ENCODE results near the gene GPR183.

The GPR183 gene

DNA sequence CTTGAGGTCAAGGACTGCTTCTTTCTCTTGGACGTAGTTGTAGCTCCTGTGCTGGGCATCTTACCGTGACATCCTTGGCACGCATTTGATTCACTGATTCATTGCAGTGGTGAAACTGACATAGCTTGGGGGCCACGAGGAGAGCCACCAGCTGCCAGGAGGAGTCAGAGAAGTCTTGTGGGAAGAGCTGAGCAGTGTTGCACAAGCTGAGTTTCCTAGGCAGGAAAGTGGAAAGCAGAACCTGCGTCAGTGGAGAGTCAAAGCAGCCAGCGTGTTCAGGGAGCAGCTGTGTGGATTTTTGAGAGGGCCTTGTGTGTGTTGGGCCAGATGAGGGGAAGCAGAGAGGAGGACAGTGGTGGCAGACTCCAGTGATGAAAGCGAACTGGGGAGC is 5.3 kb upstream of the GPR183 start:
- DNase-seq (ENCODE audit: low spot score), result no peak

DNA sequence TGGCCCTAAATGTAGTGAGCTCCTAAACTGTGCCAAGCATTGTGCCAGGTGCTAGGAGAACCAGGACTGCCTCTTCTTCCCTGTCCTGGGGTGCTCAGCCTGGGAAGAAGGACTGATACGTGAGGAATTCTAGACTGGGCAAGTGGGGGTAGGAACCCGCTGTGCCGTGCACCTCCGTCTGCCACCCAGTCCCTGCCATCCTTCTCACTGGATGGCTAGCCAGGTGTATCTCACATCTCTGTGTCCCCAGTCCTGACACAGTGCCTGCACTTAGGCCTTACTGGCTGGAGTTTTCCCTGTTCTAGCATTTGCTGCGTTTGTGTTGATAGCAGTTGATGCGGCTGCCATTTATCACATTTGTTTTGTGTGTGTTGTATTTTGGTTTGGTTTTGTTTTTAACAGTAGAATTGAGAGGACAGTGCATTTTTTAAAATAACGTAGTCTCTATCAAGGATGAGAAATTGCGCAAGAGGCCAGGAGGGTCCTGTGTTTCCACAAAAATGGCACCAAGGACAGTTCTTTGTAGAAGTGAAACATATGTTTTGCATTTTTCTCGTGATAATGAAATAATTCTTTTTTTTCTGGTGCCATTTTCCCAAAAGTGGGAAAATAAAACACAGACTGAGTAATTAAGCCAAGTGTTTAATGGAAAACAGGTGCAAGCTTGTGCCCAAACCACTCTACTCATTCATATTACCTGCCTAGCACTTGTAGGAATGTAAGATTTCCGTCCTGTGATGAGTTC is 4.7 kb upstream of the GPR183 start:
- DNase-seq (ENCODE audit: low spot score), result no peak

DNA sequence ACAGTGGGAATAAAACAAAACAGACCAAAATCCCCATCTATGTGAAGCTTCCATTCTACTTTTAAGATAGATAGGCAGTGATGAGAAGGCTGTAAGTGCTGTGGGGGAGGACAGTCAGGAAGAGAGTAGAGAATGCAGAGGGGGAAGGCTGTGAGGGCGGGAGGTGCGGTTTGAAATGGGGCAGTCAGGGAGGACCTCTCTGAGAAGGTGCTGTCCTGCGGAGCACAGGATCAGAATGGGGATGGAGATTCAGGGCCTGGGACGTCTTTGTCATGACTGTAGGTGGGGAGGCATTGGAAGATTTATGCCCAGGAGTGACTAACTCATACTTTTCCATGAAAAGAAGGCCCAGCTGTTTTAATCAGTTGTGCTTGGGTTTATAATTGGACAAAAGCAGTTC is 3.9 kb upstream of the GPR183 start:
- no peak for DNase-seq (ENCODE audit: low spot score)

DNA sequence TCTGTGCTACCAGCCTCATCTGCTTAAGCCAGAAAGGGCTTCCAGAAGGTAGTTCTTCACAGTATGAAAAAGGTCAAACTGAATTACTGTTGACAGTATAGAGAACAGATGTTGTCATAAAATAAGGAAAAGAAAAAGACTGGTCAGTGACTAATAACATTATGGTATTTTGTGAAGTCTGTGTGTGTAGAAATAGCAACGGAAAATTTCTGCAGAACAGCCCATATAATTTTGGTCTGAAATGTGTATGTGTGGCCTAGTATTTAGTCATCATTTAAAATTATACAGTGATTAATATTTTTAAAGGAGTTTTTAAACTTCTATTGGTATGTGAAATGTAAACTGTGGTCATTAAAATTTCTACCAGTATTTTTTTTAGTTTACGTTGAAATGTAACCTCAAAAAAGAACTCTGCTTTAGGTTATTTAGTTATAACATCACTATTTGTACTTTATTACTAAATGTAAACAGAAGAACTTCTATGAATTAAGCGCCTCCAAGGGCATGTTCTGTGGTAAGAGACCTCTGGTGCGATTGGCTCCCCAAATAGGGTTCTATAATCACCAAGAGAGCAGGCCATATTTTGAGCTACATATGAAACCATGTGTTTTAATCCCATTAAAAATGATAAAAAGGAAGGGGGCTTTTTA is 3.3 kb upstream of the GPR183 start:
- no peak for DNase-seq (ENCODE audit: low spot score)

DNA sequence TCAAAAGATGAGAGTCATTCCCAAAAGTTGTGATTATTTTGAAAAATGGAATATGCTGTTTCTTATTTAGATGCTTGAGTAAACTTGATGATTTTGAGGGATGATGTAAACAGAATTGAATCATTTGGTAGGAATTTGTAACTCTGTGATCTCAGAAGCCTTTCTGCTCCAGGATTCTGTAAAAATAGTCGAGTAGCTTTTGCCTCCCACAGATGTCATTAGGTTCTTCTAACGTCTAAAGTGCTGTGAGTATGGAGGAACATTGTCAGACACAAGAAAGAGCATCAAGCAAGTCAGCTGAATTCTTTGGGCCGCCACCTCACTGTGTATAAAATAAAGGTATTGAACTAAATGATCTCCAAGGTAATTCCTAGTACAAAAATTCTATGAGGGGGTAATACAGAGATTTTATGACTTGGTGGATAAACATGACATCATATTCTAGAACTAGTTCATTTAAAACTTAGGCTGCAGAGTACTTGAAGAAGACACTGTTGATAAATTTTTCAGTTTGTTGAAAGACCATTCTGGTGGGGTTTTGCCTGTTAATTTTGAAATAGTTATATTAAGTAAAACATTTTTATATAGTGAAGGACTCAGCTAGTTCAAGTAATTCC is 1.4 kb upstream of the GPR183 start:
- DNase-seq (ENCODE audit: low spot score), result no peak

DNA sequence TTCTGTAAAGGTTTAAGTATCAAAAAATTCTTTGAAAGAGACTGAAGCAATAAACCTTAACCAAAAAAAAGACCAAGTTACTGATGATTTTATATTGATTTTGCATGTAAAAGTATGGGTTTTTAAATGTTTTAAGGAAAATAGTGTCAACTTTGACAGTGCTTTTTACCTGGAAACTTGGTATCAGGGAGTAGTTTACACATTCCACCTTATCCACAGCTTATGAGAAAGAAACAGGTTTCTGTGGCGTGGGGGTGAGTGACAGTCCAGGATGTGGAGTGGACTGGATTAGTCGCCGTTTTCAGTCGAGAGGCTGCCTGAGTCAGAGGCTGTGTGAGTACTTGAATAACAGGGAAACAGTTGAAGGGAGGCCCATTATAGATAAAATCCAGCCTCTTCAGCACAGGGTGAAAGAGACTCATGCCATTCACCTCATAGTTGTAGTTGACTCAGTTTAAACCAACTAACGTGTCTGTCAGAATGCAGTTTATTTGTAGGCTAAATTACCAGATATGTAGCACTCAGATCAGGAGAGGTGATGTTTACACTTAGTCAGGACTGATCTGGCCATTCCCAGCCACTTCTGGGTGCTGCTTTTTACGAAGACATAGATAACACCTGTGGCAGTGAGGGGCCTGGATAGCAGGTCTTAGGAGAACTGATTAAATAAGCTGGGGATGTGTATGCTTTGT is 595 bp upstream of the GPR183 start:
- peak; percentile 82 for DNase-seq (ENCODE audit: low spot score)

DNA sequence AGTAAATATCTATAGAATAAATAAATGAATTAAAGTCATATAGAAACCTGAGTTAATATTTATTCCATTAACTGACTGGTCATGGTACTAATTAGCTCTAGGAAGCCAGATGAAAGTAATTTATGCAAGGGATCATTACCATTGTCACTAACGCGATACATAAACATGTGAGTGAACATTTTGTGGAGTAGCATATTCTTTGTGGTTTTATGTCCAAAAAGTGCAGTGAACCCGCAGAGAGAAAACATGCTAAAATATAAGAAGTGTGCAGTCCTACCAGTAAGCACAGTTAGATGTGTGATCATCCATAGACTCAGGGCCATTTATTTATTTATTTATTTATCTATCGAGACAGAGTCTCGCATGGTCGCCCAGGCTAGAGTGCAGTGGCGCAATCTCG is 1.6 kb downstream of the GPR183 start:
- DNase-seq (ENCODE audit: low spot score), result no peak

DNA sequence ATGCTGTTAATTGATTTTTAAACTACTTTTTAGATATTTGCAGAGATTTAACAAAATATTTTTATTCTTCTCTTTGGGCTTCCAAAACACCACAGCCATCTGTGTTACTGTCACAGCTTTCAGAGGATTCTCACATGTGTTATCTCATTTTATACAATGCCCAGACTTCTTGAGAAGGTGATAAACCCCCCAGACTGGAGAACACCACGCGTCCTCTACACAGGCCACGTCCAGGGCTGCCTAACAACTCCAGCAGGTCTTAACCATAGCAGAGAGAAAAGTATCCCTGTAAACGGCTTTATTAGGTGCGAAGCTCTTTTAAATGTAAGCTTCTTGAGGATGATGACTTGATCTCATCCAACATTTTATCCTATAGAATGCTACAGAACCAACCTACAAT is 2.0 kb downstream of the GPR183 start:
- DNase-seq (ENCODE audit: low spot score), result no peak

DNA sequence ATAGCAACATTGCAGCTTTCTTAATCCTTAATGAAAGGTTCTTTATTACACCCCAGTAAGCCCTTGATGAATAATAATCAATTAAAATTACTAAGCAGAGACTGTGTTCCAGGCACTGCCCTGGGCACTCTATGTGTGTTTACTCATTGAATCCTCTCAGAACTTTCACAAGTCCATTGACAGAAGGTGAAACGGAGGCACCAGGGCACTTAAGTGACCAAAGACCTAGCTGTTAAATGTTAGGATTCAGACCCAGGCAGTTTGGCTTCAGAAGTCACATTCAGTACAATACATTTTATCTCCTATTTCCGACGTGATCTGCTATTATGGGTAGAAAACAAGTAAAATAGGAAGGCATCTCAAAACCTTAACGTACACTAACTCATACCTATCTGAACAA is 2.7 kb downstream of the GPR183 start:
- DNase-seq (ENCODE audit: low spot score), result no peak

DNA sequence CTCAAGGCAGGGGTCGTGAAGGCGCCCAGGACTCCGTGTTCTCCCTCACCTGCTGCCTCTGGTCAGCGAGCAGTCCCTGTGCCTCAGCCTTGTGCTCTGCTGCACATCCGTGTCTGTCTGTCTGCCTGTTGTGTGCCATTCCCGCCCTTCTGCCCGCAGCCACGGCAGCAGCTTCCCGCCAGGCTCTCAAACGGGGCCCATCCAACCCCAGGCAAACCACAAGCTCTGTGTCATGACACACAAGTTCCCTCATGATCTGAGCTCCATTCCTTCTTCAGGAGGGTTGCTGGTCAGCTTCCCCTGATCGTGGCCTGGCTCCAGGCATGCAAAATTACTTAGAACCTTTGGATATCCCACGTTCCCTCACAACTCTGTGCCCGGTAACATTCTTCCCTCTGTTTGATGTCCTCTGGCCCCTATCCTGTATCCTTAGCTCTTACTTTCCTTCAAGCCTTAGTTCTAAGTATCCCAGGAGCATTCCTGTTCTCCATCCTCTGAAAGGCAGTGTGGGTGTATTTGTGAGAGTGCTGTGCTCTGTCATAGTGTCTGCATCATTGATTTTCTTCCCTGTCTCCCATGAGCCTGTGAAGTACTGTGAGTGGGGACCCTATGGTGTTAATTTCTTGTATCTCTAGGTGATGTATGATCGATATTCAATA is 3.2 kb downstream of the GPR183 start:
- peak; percentile 66 for DNase-seq (ENCODE audit: low spot score)

DNA sequence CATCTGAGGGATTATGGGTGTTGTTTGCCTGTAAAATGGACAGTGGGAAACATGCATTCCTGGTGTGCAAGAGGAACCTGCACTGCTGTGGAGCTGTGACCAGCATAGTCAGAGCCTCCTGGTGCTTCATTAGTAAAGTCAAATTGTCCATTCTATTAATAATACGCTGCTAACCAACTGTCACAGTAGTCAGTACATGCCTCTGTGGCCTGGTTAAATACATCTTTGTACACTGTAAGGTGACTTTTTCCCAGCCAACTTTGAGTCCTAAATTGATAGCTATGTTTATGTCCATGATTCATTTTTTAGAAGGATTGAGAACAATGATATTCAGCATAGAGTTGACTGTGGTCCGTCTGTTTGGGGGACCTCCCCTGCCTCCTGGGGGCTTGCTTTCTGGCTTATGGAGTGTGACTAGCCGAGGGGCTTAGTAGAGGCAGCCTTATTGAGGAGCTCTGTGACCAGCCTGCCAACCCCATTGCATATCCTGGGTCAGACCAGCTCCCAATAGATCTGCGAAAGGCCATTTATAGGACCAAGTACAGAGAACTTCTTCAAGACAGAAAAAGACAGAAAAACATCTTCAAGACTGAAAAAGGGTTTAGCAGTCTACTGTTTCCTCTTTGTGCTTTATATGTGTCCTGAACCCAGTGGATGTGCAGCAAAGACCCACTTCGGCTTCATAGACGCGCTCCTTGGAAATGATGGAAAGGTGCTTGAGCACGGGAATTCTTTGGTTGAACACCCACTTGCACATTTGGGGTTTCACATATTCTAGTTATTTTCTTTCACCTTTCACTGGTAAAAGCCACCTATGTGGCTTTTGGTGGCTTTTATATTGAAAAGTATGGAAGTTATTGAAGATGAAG is 4.3 kb downstream of the GPR183 start:
- no peak for DNase-seq (ENCODE audit: low spot score)

DNA sequence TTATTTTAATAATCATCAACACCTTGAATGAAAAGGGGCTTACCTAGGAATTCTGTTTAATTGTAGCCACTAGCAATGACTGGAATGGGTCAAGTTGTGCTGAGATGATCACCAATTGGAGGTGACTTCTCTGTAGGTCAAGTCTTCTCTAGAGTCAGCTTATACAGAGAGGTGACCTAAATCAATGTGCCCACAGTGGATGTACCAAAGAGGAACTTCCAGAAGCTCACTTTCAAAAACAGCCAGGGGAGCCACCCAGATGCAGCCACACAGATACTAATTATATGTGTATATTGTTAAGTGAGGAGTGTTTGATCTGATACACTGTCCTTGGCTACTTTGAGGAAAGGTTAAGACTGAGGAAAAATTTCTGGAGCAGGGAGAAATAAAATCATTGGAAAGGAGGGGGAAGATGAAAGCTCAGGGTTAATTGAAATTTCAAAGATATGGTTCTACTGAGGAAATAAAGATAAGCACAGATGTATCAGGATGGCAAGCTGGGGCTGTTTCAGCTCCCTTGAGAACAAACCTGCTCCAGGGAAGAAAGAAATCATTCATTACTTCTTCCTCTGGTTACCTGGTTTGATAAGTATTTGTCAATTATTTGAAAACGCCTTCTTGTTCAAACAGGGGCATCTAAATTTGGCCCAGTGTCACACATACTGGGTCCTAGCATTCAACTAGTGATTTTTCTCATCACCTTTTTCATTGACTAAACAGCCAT is 5.1 kb downstream of the GPR183 start:
- no peak for DNase-seq (ENCODE audit: low spot score)

DNA sequence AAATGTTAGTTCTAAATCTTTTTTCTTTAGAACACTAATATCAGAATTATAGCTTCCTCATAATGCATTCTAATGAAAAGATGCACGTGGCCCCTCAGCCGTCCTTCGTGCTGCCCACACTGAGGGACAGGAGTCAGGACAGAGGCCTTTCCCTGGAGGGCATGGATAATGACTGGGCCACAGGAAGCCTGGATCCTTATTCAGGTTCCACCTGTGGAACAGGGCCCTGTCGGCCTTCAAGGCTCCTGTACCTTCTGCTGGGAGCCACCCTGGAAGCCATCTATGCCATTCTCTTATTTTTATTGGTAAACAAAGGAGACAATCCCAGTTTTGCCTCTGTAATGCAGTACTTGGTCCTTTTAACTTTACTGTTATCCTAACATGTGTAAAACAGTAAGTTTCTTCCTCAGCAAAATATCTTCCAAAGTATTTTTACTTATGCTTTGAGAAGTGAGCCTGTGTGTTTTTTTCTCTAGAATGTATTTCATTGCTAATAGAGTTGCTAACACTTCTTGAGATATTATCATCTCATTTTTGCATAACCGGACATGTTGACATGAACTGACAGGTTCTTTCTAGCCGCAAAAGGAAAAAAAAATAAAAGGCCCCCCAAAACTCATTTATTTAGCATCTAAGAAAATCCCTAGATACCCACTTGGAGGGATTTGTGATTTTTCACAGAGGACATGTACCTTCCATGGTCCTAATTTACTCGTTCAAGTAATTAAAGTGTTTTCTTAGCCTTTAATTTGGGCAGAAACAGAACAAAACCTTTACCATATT is 6.0 kb downstream of the GPR183 start:
- DNase-seq (ENCODE audit: low spot score), result no peak

DNA sequence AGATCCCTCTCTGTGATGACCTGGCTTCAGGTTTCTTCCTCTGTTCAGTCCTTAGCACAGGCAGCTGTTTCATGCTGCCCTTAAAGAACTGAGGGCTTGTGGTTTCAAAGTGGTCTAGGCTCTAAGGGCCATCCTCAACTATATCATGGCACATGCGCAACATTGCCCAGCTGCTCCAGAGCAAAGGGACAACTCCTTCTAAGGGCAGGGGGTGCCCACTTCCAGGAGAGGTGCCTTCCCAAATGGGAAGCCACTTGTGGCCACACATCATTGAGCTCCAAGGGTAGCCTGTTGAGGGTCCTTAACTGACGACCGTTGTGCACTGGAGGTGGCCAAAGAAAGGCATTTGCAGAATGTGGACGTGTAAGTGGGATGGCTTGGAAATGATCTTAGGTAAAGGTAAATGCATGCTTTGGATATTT is 7.3 kb downstream of the GPR183 start:
- DNase-seq (ENCODE audit: low spot score), result no peak

DNA sequence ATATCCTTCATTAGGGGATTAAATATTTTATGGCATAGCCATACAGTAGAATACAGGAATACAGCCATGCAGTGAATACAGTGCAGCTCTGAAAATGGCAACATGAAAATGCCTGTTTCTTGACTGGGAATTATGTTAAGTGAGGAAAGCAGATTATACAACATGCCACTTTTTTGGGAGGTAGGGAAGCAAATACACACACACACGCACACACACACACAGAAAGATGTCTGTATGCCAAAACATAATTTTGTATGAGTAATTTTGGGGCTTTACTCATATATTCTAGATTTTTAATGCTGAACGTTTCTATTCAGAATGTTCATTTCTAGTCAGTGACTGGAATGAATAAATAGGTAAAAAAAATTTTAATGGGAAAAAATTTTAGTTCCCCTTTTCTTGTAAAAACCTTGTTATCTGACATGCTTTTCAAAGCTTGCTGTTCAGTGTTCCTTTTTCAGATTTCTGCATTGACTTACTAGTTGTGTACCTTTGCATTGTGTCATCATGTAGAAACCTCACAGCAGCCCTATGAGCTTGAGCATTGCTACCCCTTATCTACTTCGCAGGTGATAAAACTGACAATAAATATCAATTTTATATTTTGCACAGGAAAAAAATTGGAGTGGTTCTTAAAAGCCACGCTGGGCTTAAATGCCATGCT is 7.8 kb downstream of the GPR183 start:
- no peak for DNase-seq (ENCODE audit: low spot score)

DNA sequence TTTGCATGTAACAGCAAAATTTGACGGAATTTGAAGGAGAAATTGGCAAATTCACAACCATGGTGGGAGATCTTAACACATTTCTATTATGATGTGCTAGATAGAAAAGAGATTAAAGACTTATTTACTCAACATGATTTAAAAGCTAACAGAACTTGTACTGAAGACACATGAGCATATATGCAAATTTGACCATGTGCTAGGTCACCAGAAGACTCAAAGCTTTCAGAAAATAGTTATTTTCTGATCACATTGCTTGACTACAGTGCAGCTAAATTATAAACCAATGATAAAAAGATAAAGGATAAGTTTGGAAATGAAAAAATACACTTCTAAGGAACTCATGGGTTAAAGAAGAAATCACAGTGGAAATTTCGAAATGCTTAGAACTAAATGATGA is 9.1 kb downstream of the GPR183 start:
- no peak for DNase-seq (ENCODE audit: low spot score)

DNA sequence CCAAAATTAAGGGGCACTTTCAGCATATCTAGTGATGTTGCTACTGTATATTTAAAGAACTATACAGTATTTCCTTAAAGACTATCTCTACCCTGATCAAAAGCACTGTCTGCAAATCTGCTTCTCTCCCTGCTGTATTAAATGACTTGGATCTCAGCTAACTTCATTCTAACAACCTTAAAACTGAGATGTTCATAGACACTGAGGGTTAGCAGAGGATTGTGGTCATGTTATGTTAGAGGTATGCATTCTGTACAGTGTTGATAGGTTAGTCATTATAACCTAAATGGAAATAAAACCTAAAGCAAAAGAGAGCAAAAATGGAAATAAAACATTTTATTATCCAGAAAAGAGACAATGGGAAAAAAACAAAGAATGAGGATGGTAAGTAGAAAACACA is 9.9 kb downstream of the GPR183 start:
- no peak for DNase-seq (ENCODE audit: low spot score)

DNA sequence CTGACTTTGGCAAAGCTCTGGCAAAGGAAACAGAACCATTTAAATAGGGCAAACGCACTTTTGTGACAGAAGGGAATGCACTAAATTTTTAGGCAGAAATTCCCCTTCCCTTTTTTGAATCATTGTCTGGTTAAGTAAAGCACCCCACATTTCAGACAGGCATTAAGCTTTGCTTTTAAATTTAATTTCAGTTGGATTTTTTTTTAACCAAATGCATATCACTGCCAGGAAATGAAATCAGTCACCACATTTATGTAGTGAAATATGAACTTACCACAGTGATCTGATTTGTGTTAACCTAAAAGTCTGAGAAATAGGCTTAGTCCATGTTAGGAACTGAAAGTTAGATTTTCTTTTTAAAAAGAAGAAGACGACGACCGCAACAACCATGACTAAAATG is 10.8 kb downstream of the GPR183 start:
- peak; percentile 61 for DNase-seq (ENCODE audit: low spot score)

DNA sequence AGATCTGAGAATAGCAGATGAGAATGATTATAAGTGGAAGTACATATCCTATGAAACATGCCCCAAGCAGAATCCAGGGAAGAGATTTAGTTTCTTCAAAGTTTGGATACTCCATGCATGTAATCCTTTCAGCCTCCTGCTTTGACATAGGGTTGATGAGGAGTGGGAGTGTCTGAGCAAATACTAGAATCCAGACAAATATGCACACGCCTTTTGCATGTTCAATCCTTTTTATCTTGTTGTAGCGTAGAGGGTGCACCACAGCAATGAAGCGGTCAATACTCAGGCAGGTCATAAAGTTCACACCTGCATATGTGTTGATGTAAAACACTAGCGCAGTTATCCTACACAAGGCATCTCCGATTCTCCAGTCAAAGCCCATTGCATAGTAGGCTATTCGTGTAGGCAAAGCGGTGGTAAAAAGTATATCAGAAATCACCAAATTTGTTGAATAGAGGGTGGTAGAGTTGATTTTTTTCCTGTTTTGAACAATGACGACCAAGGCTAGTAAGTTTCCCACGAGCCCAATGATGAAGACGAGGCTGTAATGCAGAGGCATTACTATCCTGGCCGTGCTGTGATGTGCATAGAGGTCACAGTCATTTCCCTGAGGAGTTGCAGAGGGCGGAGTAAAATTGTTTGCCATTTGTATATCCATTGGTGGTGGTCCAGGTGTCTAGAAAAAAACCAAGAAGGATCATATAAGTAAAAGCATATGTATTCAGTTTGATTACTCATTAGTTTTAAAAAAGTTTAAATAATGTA is 11.5 kb downstream of the GPR183 start:
- no peak for DNase-seq (ENCODE audit: low spot score)

All from CD4-positive, alpha-beta T cell treated with Interleukin-15 for 4 hours (primary cell).